GM20000 (cell line): ENCODE measurements around the gene GPS1.

Experiments
- DNase-seq: peaks from one replicate; pipeline ENCODE4 v3.0.0; 2012; ENCODE audit warnings: low spot score
- CTCF ChIP-seq: IDR thresholded peaks from 2 replicates; pipeline ENCODE4 v1.5.1; 2012; ENCODE audit warnings: mild to moderate bottlenecking, control low read depth; ENCODE audit errors: extremely low read depth, missing control alignments

The GPS1 gene

GRCh38 chr17:82031303-82031884 lies 20.3 kb upstream of the GPS1 start, which contains the start of gene RAC3:
RAC3 (plus strand) TSS chr17:82031678; CDS start chr17:82031762, 84 bp downstream.
- TF ChIP-seq CTCF: no peak
- peak; percentile 84 for DNase-seq

GRCh38 chr17:82031885-82032627 lies 19.6 kb upstream of the GPS1 start:
- DNase-seq: peak; percentile 77
- TF ChIP-seq CTCF: no peak

GRCh38 chr17:82033359-82034085 lies 18.2 kb upstream of the GPS1 start:
- DNase-seq: no peak
- TF ChIP-seq CTCF: no peak

GRCh38 chr17:82034371-82035011 lies 17.2 kb upstream of the GPS1 start:
- no peak for TF ChIP-seq CTCF
- DNase-seq: no peak

GRCh38 chr17:82035488-82035887 lies 16.2 kb upstream of the GPS1 start:
- TF ChIP-seq CTCF: no peak
- no peak for DNase-seq

- no peak for TF ChIP-seq CTCF
Observed at GRCh38 chr17:82035956-82036633, 15.6 kb upstream of the GPS1 start.

More at GRCh38 chr17:82035956-82036633, 15.6 kb upstream of the GPS1 start:
- DNase-seq: no peak
